Uterus (tissue), 2 donors: ENCODE results near the gene CDK11A.

Experiments used
- POLR2A ChIP-seq, 2 donors: fragments of 450-650 bp; IDR thresholded peaks; one replicate each; pipeline ENCODE4 v1.6.1; 2016; ENCODE audit warnings: antibody characterized with exemption in 2 of 2, mild to moderate bottlenecking in 1 of 2, moderate library complexity in 1 of 2
- TF ChIP-seq, protein P1 (sequence below), 4 experiments: fragments of 200-600 bp in 2 of 4; fragments of 450-650 bp in 2 of 4; sonication (generic) in 2 of 4; IDR thresholded peaks; one replicate each; pipeline ENCODE4 v1.5.1; 2016 to 2019; ENCODE audit warnings: antibody characterized with exemption in 4 of 4, mild to moderate bottlenecking in 2 of 4, moderate library complexity in 1 of 4

- TF ChIP-seq, protein P1, sequence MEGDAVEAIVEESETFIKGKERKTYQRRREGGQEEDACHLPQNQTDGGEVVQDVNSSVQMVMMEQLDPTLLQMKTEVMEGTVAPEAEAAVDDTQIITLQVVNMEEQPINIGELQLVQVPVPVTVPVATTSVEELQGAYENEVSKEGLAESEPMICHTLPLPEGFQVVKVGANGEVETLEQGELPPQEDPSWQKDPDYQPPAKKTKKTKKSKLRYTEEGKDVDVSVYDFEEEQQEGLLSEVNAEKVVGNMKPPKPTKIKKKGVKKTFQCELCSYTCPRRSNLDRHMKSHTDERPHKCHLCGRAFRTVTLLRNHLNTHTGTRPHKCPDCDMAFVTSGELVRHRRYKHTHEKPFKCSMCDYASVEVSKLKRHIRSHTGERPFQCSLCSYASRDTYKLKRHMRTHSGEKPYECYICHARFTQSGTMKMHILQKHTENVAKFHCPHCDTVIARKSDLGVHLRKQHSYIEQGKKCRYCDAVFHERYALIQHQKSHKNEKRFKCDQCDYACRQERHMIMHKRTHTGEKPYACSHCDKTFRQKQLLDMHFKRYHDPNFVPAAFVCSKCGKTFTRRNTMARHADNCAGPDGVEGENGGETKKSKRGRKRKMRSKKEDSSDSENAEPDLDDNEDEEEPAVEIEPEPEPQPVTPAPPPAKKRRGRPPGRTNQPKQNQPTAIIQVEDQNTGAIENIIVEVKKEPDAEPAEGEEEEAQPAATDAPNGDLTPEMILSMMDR (IDR thresholded peaks at IDR 0.05): no peak
- no peak for TF ChIP-seq POLR2A (IDR thresholded peaks at IDR 0.05)
Observed at GRCh38 chr1:1759456-1760344, 35.5 kb upstream of the CDK11A start.
